H1 (cell line): ENCODE measurements around the gene GRIP1. TPM values are rescaled to one million over a fixed set of nuclear protein-coding genes. Genes with fewer than 3 reads are reported as not detected.

Experiments used
- CTCF ChIA-PET: fragments of 300-600 bp; sonication (Branson Sonifier 250); formaldehyde crosslinking; loops from one replicate; lab custom pipeline; 2021; ENCODE audit not compliant: partially characterized antibody; lab: Charles Lee
- POLR2A ChIA-PET: fragments of 300-600 bp; sonication (Branson Sonifier 250); formaldehyde crosslinking; loops from one replicate; lab custom pipeline; 2021; ENCODE audit warnings: inconsistent platforms; ENCODE audit not compliant: partially characterized antibody; lab: Charles Lee
- DNase-seq, 2 experiments: peaks; one replicate each; pipeline versions ENCODE4 v3.0.0 to v3.0.0-alpha.2; 2010 to 2022; ENCODE audit warnings: low spot score in 2 of 2, low read depth in 1 of 2, mixed read lengths in 1 of 2
- FAIRE-seq: peaks from 2 replicates; lab custom pipeline; 2011; peaks lifted over from hg19 to GRCh38; lab: Jason Lieb, UNC
- H2AFZ ChIP-seq: 2 replicates; pipeline ENCODE4 v1.8.1; 2012; ENCODE audit warnings: low read length, inconsistent platforms
- H2AK5ac ChIP-seq: 2 replicates; pipeline ENCODE4 v1.6.1; 2013; ENCODE audit warnings: low read depth, low read length
- H2BK120ac ChIP-seq: replicated peaks from 2 replicates; pipeline ENCODE3; 2013; ENCODE audit warnings: low read depth, low read length, inconsistent platforms
- H2BK12ac ChIP-seq: 2 replicates; pipeline ENCODE4 v1.6.1; 2013; ENCODE audit warnings: low read depth, low read length
- H2BK15ac ChIP-seq: 2 replicates; pipeline ENCODE4 v1.6.1; 2013; ENCODE audit warnings: low read length
- H2BK20ac ChIP-seq: 2 replicates; pipeline ENCODE4 v1.6.1; 2013; ENCODE audit warnings: low read length
- H2BK5ac ChIP-seq: 2 replicates; pipeline ENCODE4 v1.6.1; 2013; ENCODE audit warnings: low read depth, low read length
- H3K14ac ChIP-seq: 2 replicates; pipeline ENCODE4 v1.6.1; 2013; ENCODE audit warnings: inconsistent platforms; ENCODE audit not compliant: insufficient read length
- H3K18ac ChIP-seq: 2 replicates; pipeline ENCODE4 v1.6.1; 2013; ENCODE audit warnings: low read length; ENCODE audit errors: extremely low read depth
- H3K23ac ChIP-seq: 2 replicates; pipeline ENCODE4 v1.6.1; 2013; ENCODE audit warnings: inconsistent platforms; ENCODE audit not compliant: insufficient read length
- H3K23me2 ChIP-seq: 2 replicates; pipeline ENCODE4 v1.6.1; 2013; ENCODE audit warnings: low read depth, low read length
- H3K27ac ChIP-seq: 2 replicates; pipeline ENCODE4 v1.6.1; 2011; ENCODE audit warnings: low read depth, low read length, inconsistent platforms
- H3K27me3 ChIP-seq, 4 experiments: replicated peaks in 1 of 4; 1 replicate in 1 of 4; 2 replicates in 3 of 4; pipeline versions ENCODE4 v1.6.1 to v1.8.1; 2011 to 2013; ENCODE audit warnings: low read length in 3 of 4, mild to moderate bottlenecking in 3 of 4, inconsistent platforms in 2 of 4, mixed read lengths in 2 of 4, moderate library complexity in 1 of 4; ENCODE audit not compliant: control insufficient read depth in 3 of 4, insufficient read depth in 3 of 4; ENCODE audit errors: extremely low read depth in 1 of 4
- H3K36me3 ChIP-seq, 4 experiments: 2 replicates each; pipeline versions ENCODE4 v1.6.1 to v1.8.1; 2011 to 2013; ENCODE audit warnings: mild to moderate bottlenecking in 4 of 4, low read length in 3 of 4, moderate library complexity in 2 of 4, control low read depth in 1 of 4, inconsistent platforms in 1 of 4; ENCODE audit not compliant: insufficient read depth in 4 of 4, control insufficient read depth in 2 of 4
- H3K4ac ChIP-seq: replicated peaks from 2 replicates; pipeline ENCODE3; 2013; ENCODE audit warnings: low read length, low read depth, mixed read lengths, inconsistent platforms; ENCODE audit not compliant: insufficient read length
- H3K4me1 ChIP-seq, 4 experiments: replicated peaks in 1 of 4; 1 replicate in 1 of 4; 2 replicates in 3 of 4; pipeline versions ENCODE4 v1.6.1 to v1.8.1; 2011 to 2013; ENCODE audit warnings: low read length in 3 of 4, inconsistent platforms in 2 of 4, mixed read lengths in 1 of 4; ENCODE audit not compliant: insufficient read depth in 4 of 4, control insufficient read depth in 3 of 4
- H3K4me2 ChIP-seq, 2 experiments: 2 replicates each; pipeline versions ENCODE4 v1.6.1 to v1.8.1; 2011 to 2013; ENCODE audit warnings: low read depth in 2 of 2, low read length in 2 of 2, control low read depth in 1 of 2, inconsistent platforms in 1 of 2, mild to moderate bottlenecking in 1 of 2; ENCODE audit not compliant: insufficient read depth in 1 of 2
- H3K4me3 ChIP-seq, 4 experiments: fragments of 200-600, 300-600 bp in 1 of 4; sonication (generic), shearing (Covaris generic), sonication (Bioruptor Twin) in 1 of 4; 2 replicates each; pipeline versions ENCODE4 v1.5.1 to v1.8.1; 2011 to 2016; ENCODE audit warnings: low read length in 4 of 4, low read depth in 3 of 4, control low read depth in 2 of 4, inconsistent platforms in 2 of 4, mild to moderate bottlenecking in 2 of 4, mixed read lengths in 1 of 4, moderate library complexity in 1 of 4; ENCODE audit not compliant: insufficient read depth in 2 of 4; ENCODE audit errors: extremely low read depth in 1 of 4
- H3K56ac ChIP-seq: replicated peaks from 2 replicates; pipeline ENCODE3; 2013; ENCODE audit warnings: low read depth, mild to moderate bottlenecking, mixed read lengths, low read length, inconsistent platforms; ENCODE audit not compliant: insufficient read length
- H3K79me1 ChIP-seq: 2 replicates; pipeline ENCODE4 v1.6.1; 2013; ENCODE audit warnings: low read depth, low read length, control low read depth
- H3K79me2 ChIP-seq, 2 experiments: 2 replicates each; pipeline versions ENCODE4 v1.6.1 to v1.8.1; 2012 to 2013; ENCODE audit warnings: low read length in 2 of 2, mild to moderate bottlenecking in 2 of 2, inconsistent platforms in 1 of 2; ENCODE audit not compliant: insufficient read depth in 2 of 2, control insufficient read depth in 1 of 2
- H3K9ac ChIP-seq, 4 experiments: replicated peaks in 1 of 4; 1 replicate in 1 of 4; 2 replicates in 3 of 4; pipeline versions ENCODE4 v1.6.1 to v1.8.1; 2011 to 2013; ENCODE audit warnings: low read depth in 3 of 4, low read length in 3 of 4, control low read depth in 2 of 4, mild to moderate bottlenecking in 2 of 4, moderate library complexity in 2 of 4, inconsistent platforms in 1 of 4; ENCODE audit errors: extremely low read depth in 1 of 4
- H3K9me3 ChIP-seq, 2 experiments: 2 replicates each; pipeline versions ENCODE4 v1.6.1 to v1.8.1; 2012 to 2013; ENCODE audit warnings: mild to moderate bottlenecking in 2 of 2, moderate library complexity in 2 of 2, control low read depth in 1 of 2, inconsistent platforms in 1 of 2, low read depth in 1 of 2, low read length in 1 of 2, mixed read lengths in 1 of 2; ENCODE audit not compliant: insufficient read depth in 2 of 2
- H4K20me1 ChIP-seq, 2 experiments: replicated peaks in 1 of 2; 2 replicates each; pipeline versions ENCODE3 to v1.8.1; 2011 to 2013; ENCODE audit warnings: inconsistent platforms in 2 of 2, low read length in 2 of 2, mild to moderate bottlenecking in 1 of 2; ENCODE audit not compliant: insufficient read depth in 2 of 2, control insufficient read depth in 1 of 2
- H4K5ac ChIP-seq: 2 replicates; pipeline ENCODE4 v1.6.1; 2013; ENCODE audit warnings: low read length, low read depth, mixed read lengths, inconsistent platforms; ENCODE audit not compliant: insufficient read length
- H4K8ac ChIP-seq: 2 replicates; pipeline ENCODE4 v1.8.0; 2013; ENCODE audit warnings: mild to moderate bottlenecking, moderate library complexity, low read length, inconsistent platforms; ENCODE audit not compliant: insufficient read depth; ENCODE audit errors: extremely low read depth
- H4K91ac ChIP-seq: replicated peaks from 2 replicates; pipeline ENCODE3; 2013; ENCODE audit warnings: low read length, mixed read lengths, inconsistent platforms; ENCODE audit not compliant: insufficient read length
- BACH1 ChIP-seq: IDR thresholded peaks from 2 replicates; pipeline ENCODE4 v1.6.1; 2012; ENCODE audit warnings: low read length, improper control_type of control experiment
- CBX8 ChIP-seq: fragments of 300-800, 300-1000 bp; sonication (generic); IDR thresholded peaks from 2 replicates; pipeline ENCODE4 v1.7.1; 2016; ENCODE audit warnings: low read depth, low read length, borderline replicate concordance
- CEBPB ChIP-seq: IDR thresholded peaks from 2 replicates; pipeline ENCODE4 v1.6.1; 2012; ENCODE audit warnings: low read depth, low read length
- HDAC2 ChIP-seq, 2 experiments: fragments of 300-600 bp in 1 of 2; sonication (generic) in 1 of 2; IDR thresholded peaks; 2 replicates each; pipeline ENCODE4 v1.6.1; 2011 to 2012; ENCODE audit warnings: low read depth in 2 of 2, low read length in 2 of 2, mild to moderate bottlenecking in 2 of 2, moderate library complexity in 2 of 2, borderline replicate concordance in 1 of 2, inconsistent platforms in 1 of 2
- JUN ChIP-seq: IDR thresholded peaks from 2 replicates; pipeline ENCODE4 v1.6.1; 2011; ENCODE audit warnings: low read depth, mild to moderate bottlenecking, improper control_type of control experiment, low read length
- KDM5A ChIP-seq: fragments of 200-600 bp; IDR thresholded peaks from 2 replicates; pipeline ENCODE4 v1.7.1; 2012; ENCODE audit warnings: mild to moderate bottlenecking, low read length, inconsistent platforms, mixed read lengths
- POLR2AphosphoS5 ChIP-seq: IDR thresholded peaks from 2 replicates; pipeline ENCODE4 v1.6.1; 2011; ENCODE audit warnings: low read depth, low read length
- RXRA ChIP-seq: IDR thresholded peaks from 2 replicates; pipeline ENCODE4 v1.6.1; 2011; ENCODE audit warnings: low read depth, mild to moderate bottlenecking, low read length, moderate library complexity; ENCODE audit not compliant: insufficient read depth
- SP2 ChIP-seq: IDR thresholded peaks from 2 replicates; pipeline ENCODE4 v1.6.1; 2012; ENCODE audit warnings: mild to moderate bottlenecking, low read length, inconsistent platforms
- TCF12 ChIP-seq: IDR thresholded peaks from 2 replicates; pipeline ENCODE4 v1.6.1; 2011; ENCODE audit warnings: low read depth, mild to moderate bottlenecking, low read length
- ZNF274 ChIP-seq: IDR thresholded peaks from 2 replicates; pipeline ENCODE4 v1.7.0; 2012; ENCODE audit warnings: low read length, borderline replicate concordance; ENCODE audit errors: extremely low read depth
- WGBS, 2 experiments: shearing (Covaris generic) in 1 of 2; methylation state at CpG; one replicate each; pipeline versions ENCODE4 v1.1.6 to v1.1.7; 2013 to 2015; ENCODE audit warnings: low lambda C conversion rate in 2 of 2, mixed read lengths in 2 of 2, inconsistent platforms in 1 of 2, low coverage in 1 of 2, missing lambda C conversion rate in 1 of 2; ENCODE audit not compliant: insufficient replicate concordance in 2 of 2, insufficient coverage in 1 of 2, insufficient read length in 1 of 2; ENCODE audit errors: extremely low coverage in 1 of 2, missing lambda C conversion rate in 1 of 2; 5-methylcytosine and 5-hydroxymethylcytosine counted together
- polyA plus RNA-seq, 7 experiments: library from polyadenylated mRNA; depleted of rRNA in 3 of 7; stranded (reverse) in 5 of 7; unstranded in 2 of 7; fragments of >200 nt in 5 of 7; fragments of 200-250 nt in 2 of 7; gene quantifications; 1 replicate in 5 of 7; 2 replicates in 1 of 7; 4 replicates in 1 of 7; pipeline versions ENCODE4 v1.2.1 to v1.2.3, GENCODE V29; 2011 to 2013; ENCODE audit warnings: missing spikeins in 2 of 7, mixed read lengths in 2 of 7
- total RNA-seq: library from RNA; stranded (reverse); fragmentation: NEBNext Ultra II Directional; extraction: Animal tissue kit (Norgen Biotek cat#: 25700); gene quantifications from 2 replicates; pipeline ENCODE4 v1.2.1, GENCODE V29; 2021
- TF ChIP-seq, protein P1 (sequence below): IDR thresholded peaks from 2 replicates; pipeline ENCODE4 v1.6.1; 2011; ENCODE audit warnings: low read depth, mild to moderate bottlenecking, low read length; ENCODE audit not compliant: insufficient read depth
- TF ChIP-seq, protein P2 (sequence below): IDR thresholded peaks from 2 replicates; pipeline ENCODE4 v1.6.1; 2012; ENCODE audit warnings: low read length, inconsistent platforms

The GRIP1 gene
- total and polyA plus RNA-seq, 2 of the 8 experiments (the other 6 are each of a cell fraction or from before 2014, with no cell fraction given): 4.5 to 27.3 TPM

DNA sequence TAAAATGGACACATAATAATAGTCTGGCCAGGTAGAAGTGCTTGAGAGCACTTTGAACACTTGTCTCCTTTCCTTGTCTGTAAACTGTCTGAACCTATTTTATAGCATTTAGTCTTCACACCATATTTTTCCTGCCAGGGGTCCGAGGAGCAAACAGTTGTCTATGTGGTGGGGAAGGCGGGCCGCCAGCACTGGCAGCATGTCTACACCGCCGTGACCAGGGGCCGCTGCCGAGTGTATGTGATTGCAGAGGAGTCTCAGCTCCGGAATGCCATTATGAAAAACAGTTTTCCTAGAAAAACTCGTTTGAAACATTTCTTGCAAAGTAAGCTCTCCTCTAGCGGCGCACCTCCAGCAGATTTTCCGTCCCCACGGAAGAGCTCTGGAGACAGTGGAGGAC lies 347.9 kb downstream of the GRIP1 start:
- Histone ChIP-seq H3K9ac (no peak overlapping the region), H3K18ac (no peak overlapping the region)
- TF ChIP-seq, protein P1, sequence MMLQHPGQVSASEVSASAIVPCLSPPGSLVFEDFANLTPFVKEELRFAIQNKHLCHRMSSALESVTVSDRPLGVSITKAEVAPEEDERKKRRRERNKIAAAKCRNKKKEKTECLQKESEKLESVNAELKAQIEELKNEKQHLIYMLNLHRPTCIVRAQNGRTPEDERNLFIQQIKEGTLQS: no peak
- no peak for TF ChIP-seq TCF12
- no peak for TF ChIP-seq JUN
- TF ChIP-seq HDAC2 (IDR thresholded peaks at IDR 0.05; ENCODE audit: borderline replicate concordance in 1 of 2, low read depth in 2 of 2, low read length in 2 of 2): no peak
- no peak for TF ChIP-seq CEBPB
- TF ChIP-seq POLR2AphosphoS5: no peak
- TF ChIP-seq, protein P2, sequence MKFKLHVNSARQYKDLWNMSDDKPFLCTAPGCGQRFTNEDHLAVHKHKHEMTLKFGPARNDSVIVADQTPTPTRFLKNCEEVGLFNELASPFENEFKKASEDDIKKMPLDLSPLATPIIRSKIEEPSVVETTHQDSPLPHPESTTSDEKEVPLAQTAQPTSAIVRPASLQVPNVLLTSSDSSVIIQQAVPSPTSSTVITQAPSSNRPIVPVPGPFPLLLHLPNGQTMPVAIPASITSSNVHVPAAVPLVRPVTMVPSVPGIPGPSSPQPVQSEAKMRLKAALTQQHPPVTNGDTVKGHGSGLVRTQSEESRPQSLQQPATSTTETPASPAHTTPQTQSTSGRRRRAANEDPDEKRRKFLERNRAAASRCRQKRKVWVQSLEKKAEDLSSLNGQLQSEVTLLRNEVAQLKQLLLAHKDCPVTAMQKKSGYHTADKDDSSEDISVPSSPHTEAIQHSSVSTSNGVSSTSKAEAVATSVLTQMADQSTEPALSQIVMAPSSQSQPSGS: no peak
- TF ChIP-seq SP2: no peak
- TF ChIP-seq BACH1: no peak
- TF ChIP-seq KDM5A: no peak
- no peak for TF ChIP-seq ZNF274
- no peak for TF ChIP-seq RXRA
- no peak for TF ChIP-seq CBX8
- TF ChIP-seq, all 59 proteins: peak for 0
- H2AFZ ChIP-seq: no peak overlapping the region
- H4K91ac ChIP-seq: no peak overlapping the region
- H3K27me3 ChIP-seq: no peaks in the 10 kb centered on the region
- no peaks in the 10 kb centered on the region for H4K20me1 ChIP-seq
- H3K56ac ChIP-seq: no peak overlapping the region
- H3K79me1 ChIP-seq: no peaks in the 10 kb centered on the region
- H3K27ac ChIP-seq: no peak overlapping the region
- H3K4me1 ChIP-seq: no peaks in the 10 kb centered on the region
- FAIRE-seq: no peak
- H3K79me2 ChIP-seq: no peaks in the 10 kb centered on the region
- H4K8ac ChIP-seq: no peak overlapping the region
- POLR2A ChIA-PET: no interaction called here
- no peaks in the 10 kb centered on the region for H3K9me3 ChIP-seq
- no peak overlapping the region for H3K23ac ChIP-seq
- H3K14ac ChIP-seq: no peak overlapping the region
- H2BK12ac ChIP-seq: no peak overlapping the region
- no peak overlapping the region for H2BK15ac ChIP-seq
- CTCF ChIA-PET: no interaction called here
- DNase-seq: no peak
- no peaks in the 10 kb centered on the region for H3K23me2 ChIP-seq
- no peaks in the 10 kb centered on the region for H3K36me3 ChIP-seq
- H2BK20ac ChIP-seq: no peak overlapping the region
- H2AK5ac ChIP-seq: no peak overlapping the region
- H2BK5ac ChIP-seq: no peak overlapping the region
- no peak overlapping the region for H2BK120ac ChIP-seq
- no peak overlapping the region for H3K4ac ChIP-seq
- WGBS, 2 experiments: 87% methylated on average over 13 of the region's 13 CpGs; no CpG with 5 or more reads in 1 of the 2 experiments
- no peak overlapping the region for H3K4me3 ChIP-seq
- H4K5ac ChIP-seq: no peak overlapping the region
- H3K4me2 ChIP-seq: no peak overlapping the region
